OCI-LY1 (cell line): ENCODE results near the gene FAM107B.
"Not testable (repeated sequence)": the region's sequence is repeated elsewhere in the genome, so short reads cannot be mapped to it uniquely, and the experiment has no call there.

Experiments
- H2AFZ ChIP-seq: fragments of 200-600 bp; sonication (generic), shearing (Covaris generic); 2 replicates; pipeline ENCODE4 v1.6.0; 2014; ENCODE audit warnings: antibody characterized with exemption, mild to moderate bottlenecking, low read length
- H3F3A ChIP-seq: fragments of 200-600 bp; sonication (generic), shearing (Covaris generic); 2 replicates; pipeline ENCODE4 v1.6.0; 2014; ENCODE audit warnings: mild to moderate bottlenecking, antibody characterized with exemption, low read length, moderate library complexity; ENCODE audit not compliant: insufficient read depth
- H3K27ac ChIP-seq: fragments of 200-600 bp; sonication (generic); 2 replicates; pipeline ENCODE4 v1.5.1; 2014; ENCODE audit warnings: low read length, mixed run types, mild to moderate bottlenecking, low read depth; ENCODE audit not compliant: poor library complexity, severe bottlenecking
- H3K27me3 ChIP-seq: fragments of 200-600 bp; sonication (generic); 2 replicates; pipeline ENCODE4 v1.6.0; 2014; ENCODE audit warnings: antibody characterized with exemption, mild to moderate bottlenecking, low read length, moderate library complexity; ENCODE audit not compliant: insufficient read depth
- H3K36me3 ChIP-seq: fragments of 200-600 bp; sonication (generic); 2 replicates; pipeline ENCODE4 v1.6.1; 2014; ENCODE audit warnings: mild to moderate bottlenecking, antibody characterized with exemption, low read length, moderate library complexity, mixed read lengths; ENCODE audit not compliant: insufficient read depth
- H3K4me1 ChIP-seq: fragments of 200-600 bp; sonication (generic); 2 replicates; pipeline ENCODE4 v1.5.1; 2014; ENCODE audit warnings: mild to moderate bottlenecking, low read length, moderate library complexity; ENCODE audit not compliant: insufficient read depth, severe bottlenecking
- H3K4me2 ChIP-seq: fragments of 200-600 bp; sonication (generic), shearing (Covaris generic); 2 replicates; pipeline ENCODE4 v1.6.1; 2014; ENCODE audit warnings: low read length
- H3K4me3 ChIP-seq: fragments of 200-600 bp; sonication (generic); 2 replicates; pipeline ENCODE4 v1.5.1; 2014; ENCODE audit warnings: low read length, low read depth, mild to moderate bottlenecking, mixed read lengths; ENCODE audit not compliant: poor library complexity, severe bottlenecking
- H3K79me2 ChIP-seq: fragments of 200-600 bp; shearing (Covaris generic); 2 replicates; pipeline ENCODE4 v1.6.1; 2016; ENCODE audit warnings: mixed run types, low read length, mixed read lengths; ENCODE audit not compliant: insufficient read depth
- H3K9ac ChIP-seq: fragments of 200-600 bp; sonication (generic), shearing (Covaris generic); 2 replicates; pipeline ENCODE4 v1.6.1; 2014; ENCODE audit warnings: mild to moderate bottlenecking, low read length, mixed read lengths
- H3K9me2 ChIP-seq: fragments of 200-600 bp; sonication (generic), shearing (Covaris generic); 2 replicates; pipeline ENCODE4 v1.6.1; 2014; ENCODE audit warnings: low read depth, mild to moderate bottlenecking, low read length, mixed read lengths
- H3K9me3 ChIP-seq: fragments of 200-600 bp; shearing (Covaris generic); 2 replicates; pipeline ENCODE4 v1.6.1; 2014; ENCODE audit warnings: low read length, mixed read lengths
- H4K20me1 ChIP-seq: fragments of 200-600 bp; sonication (generic), shearing (Covaris generic); 2 replicates; pipeline ENCODE4 v1.6.0; 2016; ENCODE audit warnings: mild to moderate bottlenecking, low read length; ENCODE audit not compliant: insufficient read depth
- CTCF ChIP-seq: fragments of 200-600 bp; sonication (generic), shearing (Covaris generic); IDR thresholded peaks from 2 replicates; pipeline ENCODE4 v1.5.1; 2017; ENCODE audit warnings: mild to moderate bottlenecking, antibody characterized with exemption, low read length, moderate library complexity, mixed read lengths
- EZH2 ChIP-seq: fragments of 200-600 bp; sonication (generic), shearing (Covaris generic); IDR thresholded peaks from 2 replicates; pipeline ENCODE4 v1.8.0; 2017; ENCODE audit warnings: borderline replicate concordance, mixed run types, mild to moderate bottlenecking, antibody characterized with exemption, low read length, moderate library complexity, mixed read lengths

FAM107B gene

GRCh38 chr10:14593806-14594205, 180.9 kb downstream of the FAM107B start:
- no peaks in the 10 kb centered on the region for H3K9me2 ChIP-seq
- peaks cover 75% of the 10 kb centered on the region for H3K4me1 ChIP-seq
- peaks cover 99% of the 10 kb centered on the region for H3K79me2 ChIP-seq
- H3F3A ChIP-seq, result 0 out of 2 replicates have a peak, but pooled peaks cover 4% of the 10 kb centered on the region
- no peaks in the 10 kb centered on the region for H3K9me3 ChIP-seq
- no peaks in the 10 kb centered on the region for H3K27me3 ChIP-seq
- H3K4me2 ChIP-seq, result 0 out of 2 replicates have a peak overlapping the region, but pooled peaks have one; percentile 2
- peaks cover 95% of the 10 kb centered on the region for H3K36me3 ChIP-seq
- TF ChIP-seq CTCF, result no peak
- no peak for TF ChIP-seq EZH2
- 0 out of 2 replicates have a peak, but pooled peaks cover 3% of the 10 kb centered on the region for H4K20me1 ChIP-seq
- H3K27ac ChIP-seq, result peak overlapping the region; percentile 7
- H3K4me3 ChIP-seq, result no peak overlapping the region
- no peak overlapping the region for H2AFZ ChIP-seq
- no peak overlapping the region for H3K9ac ChIP-seq

GRCh38 chr10:14592566-14592965, 182.1 kb downstream of the FAM107B start:
- no peak overlapping the region for H2AFZ ChIP-seq
- no peak overlapping the region for H3K4me2 ChIP-seq
- H3K27ac ChIP-seq, result peak overlapping the region; percentile 46
- TF ChIP-seq EZH2 (no peak), CTCF (no peak)
- peaks cover 95% of the 10 kb centered on the region for H3K36me3 ChIP-seq
- no peaks in the 10 kb centered on the region for H3K27me3 ChIP-seq
- H3F3A ChIP-seq, result 0 out of 2 replicates have a peak, but pooled peaks cover 4% of the 10 kb centered on the region
- H4K20me1 ChIP-seq, result 0 out of 2 replicates have a peak, but pooled peaks cover 3% of the 10 kb centered on the region
- H3K4me3 ChIP-seq, result no peak overlapping the region
- peaks cover 79% of the 10 kb centered on the region for H3K4me1 ChIP-seq
- no peaks in the 10 kb centered on the region for H3K9me3 ChIP-seq
- peaks cover 100% of the 10 kb centered on the region for H3K79me2 ChIP-seq
- no peaks in the 10 kb centered on the region for H3K9me2 ChIP-seq
- H3K9ac ChIP-seq, result no peak overlapping the region

GRCh38 chr10:14592026-14592425, 182.7 kb downstream of the FAM107B start:
- Histone ChIP-seq H3K9me3 (no peaks in the 10 kb centered on the region), H3K9me2 (no peaks in the 10 kb centered on the region), H3K27ac (peak overlapping the region; percentile 46), H3K4me2 (no peak overlapping the region; the same call in 1 of the 2 replicates), H3K36me3 (peaks cover 95% of the 10 kb centered on the region), H3F3A (0 out of 2 replicates have a peak, but pooled peaks cover 4% of the 10 kb centered on the region), H3K79me2 (peaks cover 100% of the 10 kb centered on the region), H4K20me1 (0 out of 2 replicates have a peak, but pooled peaks cover 3% of the 10 kb centered on the region), H3K9ac (no peak overlapping the region), H3K4me1 (peaks cover 80% of the 10 kb centered on the region), H3K27me3 (no peaks in the 10 kb centered on the region), H2AFZ (no peak overlapping the region), H3K4me3 (no peak overlapping the region)
- no peak for TF ChIP-seq CTCF
- no peak for TF ChIP-seq EZH2

GRCh38 chr10:14588938-14589294, 185.8 kb downstream of the FAM107B start:
- peaks cover 94% of the 10 kb centered on the region for H3K4me1 ChIP-seq
- H3K9ac ChIP-seq, H3K4me3 ChIP-seq, H3K9me3 ChIP-seq, H3K9me2 ChIP-seq, H4K20me1 ChIP-seq, H3K27me3 ChIP-seq, H2AFZ ChIP-seq, H3F3A ChIP-seq: not testable (repeated sequence)
- H3K36me3 ChIP-seq, result peaks cover 78% of the 10 kb centered on the region
- H3K27ac ChIP-seq, result peak overlapping the region; percentile 82
- H3K4me2 ChIP-seq, result peak overlapping the region; percentile 67; the same call in 1 of the 2 replicates
- H3K79me2 ChIP-seq, result peaks cover 100% of the 10 kb centered on the region
